Fibroblast of pulmonary artery (primary cell): ENCODE results near the gene MYOZ3.

ENCODE experiments used
- DNase-seq: peaks from one replicate; pipeline ENCODE4 v3.0.0-alpha.2; 2010; ENCODE audit warnings: low read depth
- H3K4me3 ChIP-seq: replicated peaks from 2 replicates; pipeline ENCODE4 v1.5.1; 2011; ENCODE audit warnings: low read depth, mild to moderate bottlenecking, control low read depth, low read length, moderate library complexity
- CTCF ChIP-seq: IDR thresholded peaks from 2 replicates; pipeline ENCODE4 v1.5.1; 2011; ENCODE audit warnings: mild to moderate bottlenecking, control low read depth, low read length, inconsistent platforms; ENCODE audit errors: missing control alignments

Gene MYOZ3

GRCh38 chr5:150661086-150661485 lies at the start of gene MYOZ3:
Gene MYOZ3 (plus strand): TSS chr5:150661251. CDS start chr5:150662942, 1,691 bp downstream.
- no peak within 1 kb of the TSS for H3K4me3 ChIP-seq
- DNase-seq = no peak
- TF ChIP-seq CTCF = no peak

GRCh38 chr5:150612405-150612804 lies 48.6 kb upstream of the MYOZ3 start:
- no peak for TF ChIP-seq CTCF
- no peak overlapping the region for H3K4me3 ChIP-seq
- DNase-seq = no peak

GRCh38 chr5:150612905-150613670 lies 48.0 kb upstream of the MYOZ3 start:
- H3K4me3 ChIP-seq = no peak overlapping the region
- no peak for DNase-seq
- TF ChIP-seq CTCF = no peak

GRCh38 chr5:150613991-150614660 lies 46.9 kb upstream of the MYOZ3 start:
- TF ChIP-seq CTCF = peak; percentile 28
- H3K4me3 ChIP-seq = no peak overlapping the region
- DNase-seq = no peak

GRCh38 chr5:150614661-150615060 lies 46.4 kb upstream of the MYOZ3 start:
- no peak for TF ChIP-seq CTCF
- no peak for DNase-seq
- no peak overlapping the region for H3K4me3 ChIP-seq

GRCh38 chr5:150615141-150615699 lies 45.8 kb upstream of the MYOZ3 start:
- peak; percentile 93 for DNase-seq

More at GRCh38 chr5:150615141-150615699, 45.8 kb upstream of the MYOZ3 start:
- H3K4me3 ChIP-seq = no peak overlapping the region
- TF ChIP-seq CTCF = no peak
